HEK293 (cell line): ENCODE data around the gene KRTCAP2.

Experiments
- CTCF ChIA-PET: fragments of 350-600 bp; formaldehyde crosslinking; extraction: SDS; loops from one replicate; lab custom pipeline; 2021; ENCODE audit warnings: antibody characterized with exemption; lab: Yijun Ruan, JAX
- POLR2A ChIA-PET: fragments of 300-600 bp; formaldehyde crosslinking; extraction: SDS; loops from one replicate; lab custom pipeline; 2020; ENCODE audit warnings: antibody characterized with exemption, inconsistent platforms; lab: Yijun Ruan, JAX
- H3K27ac ChIP-seq: fragments of 200-500 bp; sonication (Bioruptor generic); 2 replicates; pipeline ENCODE4 v1.5.1; 2014; ENCODE audit warnings: low read depth, low read length, control low read depth, inconsistent platforms; ENCODE audit errors: extremely low read depth
- H3K36me3 ChIP-seq, 2 experiments: fragments of 200-500 bp in 1 of 2; sonication (Bioruptor generic) in 1 of 2; 1 replicate in 1 of 2; 2 replicates in 1 of 2; pipeline ENCODE4 v1.5.1; 2014 to 2017; ENCODE audit warnings: inconsistent platforms in 2 of 2, low read length in 2 of 2; ENCODE audit not compliant: control insufficient read depth in 2 of 2, insufficient read depth in 1 of 2
- H3K4me1 ChIP-seq: fragments of 200-500 bp; sonication (Bioruptor generic); 2 replicates; pipeline ENCODE4 v1.5.1; 2014; ENCODE audit warnings: mild to moderate bottlenecking, low read length, inconsistent platforms; ENCODE audit not compliant: control insufficient read depth, insufficient read depth
- H3K4me3 ChIP-seq: 2 replicates; pipeline ENCODE4 v1.5.1; 2011; ENCODE audit warnings: low read depth, mild to moderate bottlenecking, control low read depth, low read length, moderate library complexity
- H3K9me3 ChIP-seq: fragments of 200-500 bp; sonication (Bioruptor generic); 2 replicates; pipeline ENCODE4 v1.5.1; 2014; ENCODE audit warnings: low read depth, low read length, inconsistent platforms; ENCODE audit not compliant: control insufficient read depth, insufficient read depth
- GFI1B ChIP-seq: fragments of 450-650 bp; formaldehyde crosslinking; IDR thresholded peaks from 2 replicates; pipeline ENCODE4 v1.5.1; 2016; ENCODE audit warnings: missing biosample characterization, missing genetic modification characterization
- GLI4 ChIP-seq: fragments of 450-650 bp; formaldehyde crosslinking; IDR thresholded peaks from 2 replicates; pipeline ENCODE4 v1.5.1; 2016; ENCODE audit warnings: missing biosample characterization, missing genetic modification characterization
- KLF7 ChIP-seq: fragments of 450-650 bp; formaldehyde crosslinking; IDR thresholded peaks from 2 replicates; pipeline ENCODE4 v1.5.1; 2016; ENCODE audit warnings: missing biosample characterization, missing genetic modification characterization, borderline replicate concordance
- MZF1 ChIP-seq: fragments of 450-650 bp; formaldehyde crosslinking; IDR thresholded peaks from 2 replicates; pipeline ENCODE4 v1.5.1; 2017; ENCODE audit warnings: missing biosample characterization, missing genetic modification characterization, borderline replicate concordance
- PRDM4 ChIP-seq: fragments of 450-650 bp; formaldehyde crosslinking; IDR thresholded peaks from 2 replicates; pipeline ENCODE4 v1.5.1; 2017; ENCODE audit warnings: missing biosample characterization, missing genetic modification characterization
- RBAK ChIP-seq: fragments of 450-650 bp; formaldehyde crosslinking; IDR thresholded peaks from 2 replicates; pipeline ENCODE4 v1.5.1; 2016; ENCODE audit warnings: missing biosample characterization, missing genetic modification characterization
- ZNF10 ChIP-seq: fragments of 450-650 bp; formaldehyde crosslinking; IDR thresholded peaks from 2 replicates; pipeline ENCODE4 v1.5.1; 2017; ENCODE audit warnings: missing biosample characterization, missing genetic modification characterization
- ZNF112 ChIP-seq: fragments of 450-650 bp; formaldehyde crosslinking; IDR thresholded peaks from 2 replicates; pipeline ENCODE4 v1.5.0; 2017; ENCODE audit warnings: missing biosample characterization, missing genetic modification characterization
- ZNF148 ChIP-seq: fragments of 450-650 bp; formaldehyde crosslinking; IDR thresholded peaks from 2 replicates; pipeline ENCODE4 v1.5.0; 2017; ENCODE audit warnings: missing biosample characterization, missing genetic modification characterization, borderline replicate concordance
- ZNF169 ChIP-seq: fragments of 450-650 bp; formaldehyde crosslinking; IDR thresholded peaks from 2 replicates; pipeline ENCODE4 v1.5.1; 2016; ENCODE audit warnings: missing biosample characterization, missing genetic modification characterization
- ZNF202 ChIP-seq: fragments of 450-650 bp; formaldehyde crosslinking; IDR thresholded peaks from 2 replicates; pipeline ENCODE4 v1.5.1; 2016; ENCODE audit warnings: missing biosample characterization, missing genetic modification characterization, borderline replicate concordance
- ZNF23 ChIP-seq: fragments of 450-650 bp; formaldehyde crosslinking; IDR thresholded peaks from 2 replicates; pipeline ENCODE4 v1.5.1; 2016; ENCODE audit warnings: missing biosample characterization, missing genetic modification characterization, borderline replicate concordance
- ZNF292 ChIP-seq: fragments of 450-650 bp; formaldehyde crosslinking; IDR thresholded peaks from 2 replicates; pipeline ENCODE4 v1.5.1; 2016; ENCODE audit warnings: low read depth, missing biosample characterization, missing genetic modification characterization, borderline replicate concordance
- ZNF311 ChIP-seq: fragments of 450-650 bp; formaldehyde crosslinking; IDR thresholded peaks from 2 replicates; pipeline ENCODE4 v1.5.1; 2017; ENCODE audit warnings: missing biosample characterization, missing genetic modification characterization, borderline replicate concordance
- ZNF350 ChIP-seq: fragments of 450-650 bp; formaldehyde crosslinking; IDR thresholded peaks from 2 replicates; pipeline ENCODE4 v1.5.0; 2017; ENCODE audit warnings: missing biosample characterization, mild to moderate bottlenecking, missing genetic modification characterization
- ZNF354C ChIP-seq: fragments of 450-650 bp; formaldehyde crosslinking; IDR thresholded peaks from 2 replicates; pipeline ENCODE4 v1.5.1; 2016; ENCODE audit warnings: missing biosample characterization, missing genetic modification characterization, low read depth, borderline replicate concordance
- ZNF416 ChIP-seq: fragments of 450-650 bp; formaldehyde crosslinking; IDR thresholded peaks from 2 replicates; pipeline ENCODE4 v1.5.1; 2016; ENCODE audit warnings: missing biosample characterization, missing genetic modification characterization
- ZNF473 ChIP-seq: fragments of 450-650 bp; formaldehyde crosslinking; IDR thresholded peaks from 2 replicates; pipeline ENCODE4 v1.5.1; 2017; ENCODE audit warnings: missing biosample characterization, missing genetic modification characterization
- ZNF501 ChIP-seq: fragments of 450-650 bp; formaldehyde crosslinking; IDR thresholded peaks from 2 replicates; pipeline ENCODE4 v1.5.1; 2016; ENCODE audit warnings: missing biosample characterization, missing genetic modification characterization
- ZNF529 ChIP-seq: fragments of 450-650 bp; formaldehyde crosslinking; IDR thresholded peaks from 2 replicates; pipeline ENCODE4 v1.5.1; 2017; ENCODE audit warnings: missing genetic modification characterization, missing biosample characterization; ENCODE audit not compliant: insufficient replicate concordance
- ZNF549 ChIP-seq: fragments of 450-650 bp; IDR thresholded peaks from 2 replicates; pipeline ENCODE4 v1.5.1; 2018; ENCODE audit warnings: missing biosample characterization, missing genetic modification characterization, mild to moderate bottlenecking, inconsistent platforms, moderate library complexity
- ZNF600 ChIP-seq: fragments of 450-650 bp; formaldehyde crosslinking; IDR thresholded peaks from 2 replicates; pipeline ENCODE4 v1.5.1; 2016; ENCODE audit warnings: missing biosample characterization, missing genetic modification characterization
- ZNF621 ChIP-seq: fragments of 450-650 bp; formaldehyde crosslinking; IDR thresholded peaks from 2 replicates; pipeline ENCODE4 v1.5.1; 2017; ENCODE audit warnings: missing biosample characterization, missing genetic modification characterization
- ZNF658 ChIP-seq: fragments of 450-650 bp; formaldehyde crosslinking; IDR thresholded peaks from 2 replicates; pipeline ENCODE4; 2016; ENCODE audit warnings: missing biosample characterization, missing genetic modification characterization
- ZNF664 ChIP-seq: fragments of 450-650 bp; formaldehyde crosslinking; IDR thresholded peaks from 2 replicates; pipeline ENCODE4 v1.5.1; 2016; ENCODE audit warnings: missing biosample characterization, missing genetic modification characterization
- ZNF701 ChIP-seq: fragments of 450-650 bp; formaldehyde crosslinking; IDR thresholded peaks from 2 replicates; pipeline ENCODE4 v1.5.1; 2016; ENCODE audit warnings: missing biosample characterization, missing genetic modification characterization
- ZNF776 ChIP-seq: fragments of 450-650 bp; formaldehyde crosslinking; IDR thresholded peaks from 2 replicates; pipeline ENCODE4 v1.5.0; 2017; ENCODE audit warnings: missing biosample characterization, missing genetic modification characterization, borderline replicate concordance
- ZNF791 ChIP-seq: fragments of 450-650 bp; formaldehyde crosslinking; IDR thresholded peaks from 2 replicates; pipeline ENCODE4 v1.5.1; 2016; ENCODE audit warnings: missing biosample characterization, missing genetic modification characterization
- ZNF792 ChIP-seq: fragments of 450-650 bp; formaldehyde crosslinking; IDR thresholded peaks from 2 replicates; pipeline ENCODE4 v1.5.1; 2016; ENCODE audit warnings: missing biosample characterization, missing genetic modification characterization
- ZNF830 ChIP-seq: fragments of 450-650 bp; IDR thresholded peaks from 2 replicates; pipeline ENCODE4 v1.5.0; 2018; ENCODE audit warnings: missing biosample characterization, missing genetic modification characterization, low read depth, mild to moderate bottlenecking, moderate library complexity
- TF ChIP-seq, protein P1 (sequence below): fragments of 450-650 bp; formaldehyde crosslinking; IDR thresholded peaks from 2 replicates; pipeline ENCODE4 v1.5.1; 2016; ENCODE audit warnings: missing biosample characterization, missing genetic modification characterization

KRTCAP2 gene

GRCh38 chr1:155127105-155127966, 45.8 kb downstream of the KRTCAP2 start, which contains the start of gene EFNA1:
EFNA1 (plus strand) TSS chr1:155127876; CDS start chr1:155127978, 102 bp downstream.
- Histone ChIP-seq H3K4me3 (peak within 1 kb of the TSS; percentile 62), H3K36me3 (peaks cover 0 to 14% of the 10 kb centered on the region in 2 experiments; a peak in 2 of 3 replicates), H3K27ac (peak within 1 kb of the TSS; percentile 75), H3K4me1 (peaks cover 21% of the 10 kb centered on the region), H3K9me3 (no peaks in the 10 kb centered on the region)
- POLR2A ChIA-PET: interaction anchor here (0.6 to 2.9 kb wide), 9 partner anchors 7 to 202 kb away, joined by 3 to 14 read pairs (median 7); partner anchors contain the start of genes KRTCAP2 and SLC50A1
- CTCF ChIA-PET: interaction anchor here (1.4 to 2.6 kb wide), 3 partner anchors 36 to 45 kb away, joined by 5 to 17 read pairs (median 8); partner anchors contain the start of gene KRTCAP2
- TF ChIP-seq GFI1B (tag by site-specific recombination): no peak
- no peak for TF ChIP-seq ZNF473 (tag by site-specific recombination)
- peak; percentile 80; the same call in 1 of the 2 replicates for TF ChIP-seq ZNF600 (tag by site-specific recombination)
- no peak for TF ChIP-seq ZNF350
- TF ChIP-seq, protein P1, sequence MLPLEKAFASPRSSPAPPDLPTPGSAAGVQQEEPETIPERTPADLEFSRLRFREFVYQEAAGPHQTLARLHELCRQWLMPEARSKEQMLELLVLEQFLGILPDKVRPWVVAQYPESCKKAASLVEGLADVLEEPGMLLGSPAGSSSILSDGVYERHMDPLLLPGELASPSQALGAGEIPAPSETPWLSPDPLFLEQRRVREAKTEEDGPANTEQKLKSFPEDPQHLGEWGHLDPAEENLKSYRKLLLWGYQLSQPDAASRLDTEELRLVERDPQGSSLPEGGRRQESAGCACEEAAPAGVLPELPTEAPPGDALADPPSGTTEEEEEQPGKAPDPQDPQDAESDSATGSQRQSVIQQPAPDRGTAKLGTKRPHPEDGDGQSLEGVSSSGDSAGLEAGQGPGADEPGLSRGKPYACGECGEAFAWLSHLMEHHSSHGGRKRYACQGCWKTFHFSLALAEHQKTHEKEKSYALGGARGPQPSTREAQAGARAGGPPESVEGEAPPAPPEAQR (tag by site-specific recombination): peak; percentile 46; the same call in 1 of the 2 replicates
- no peak for TF ChIP-seq ZNF776 (tag by site-specific recombination)
- no peak for TF ChIP-seq ZNF830 (tag by site-specific recombination)
- no peak for TF ChIP-seq ZNF292 (tag by site-specific recombination)
- TF ChIP-seq ZNF701 (tag by site-specific recombination): no peak
- no peak for TF ChIP-seq ZNF23 (tag by site-specific recombination)
- TF ChIP-seq ZNF792 (tag by site-specific recombination): no peak
- peak; percentile 69 for TF ChIP-seq KLF7 (tag by site-specific recombination)
- no peak for TF ChIP-seq ZNF549
- TF ChIP-seq ZNF416 (tag by site-specific recombination): no peak
- TF ChIP-seq ZNF202 (tag by site-specific recombination): no peak
- no peak for TF ChIP-seq ZNF169 (tag by site-specific recombination)
- TF ChIP-seq ZNF354C (tag by site-specific recombination): no peak
- no peak for TF ChIP-seq RBAK (tag by site-specific recombination)
- TF ChIP-seq GLI4: 0 out of 2 replicates have a peak, but pooled peaks have one; percentile 55
- peak; percentile 55; the same call in 1 of the 2 replicates for TF ChIP-seq MZF1
- no peak for TF ChIP-seq ZNF658 (tag by site-specific recombination)
- TF ChIP-seq ZNF501 (tag by site-specific recombination): peak; percentile 49; the same call in 1 of the 2 replicates
- no peak for TF ChIP-seq ZNF112 (tag by site-specific recombination)
- no peak for TF ChIP-seq ZNF664 (tag by site-specific recombination)
- peak; percentile 75; the same call in 1 of the 2 replicates for TF ChIP-seq PRDM4
- TF ChIP-seq ZNF148 (tag by site-specific recombination): no peak
- TF ChIP-seq ZNF621 (tag by site-specific recombination): no peak
- no peak for TF ChIP-seq ZNF311 (tag by site-specific recombination)
- no peak for TF ChIP-seq ZNF529 (tag by site-specific recombination)
- TF ChIP-seq ZNF791 (tag by site-specific recombination): no peak
- TF ChIP-seq ZNF10 (tag by site-specific recombination): 0 out of 2 replicates have a peak, but pooled peaks have one; percentile 24
